Measurements from ENCODE around the gene LKAAEAR1. TPM values are rescaled to one million over a fixed set of nuclear protein-coding genes. Genes with fewer than 3 reads are reported as not detected.

Gene LKAAEAR1
- total RNA-seq, 3 donors from 2014 or later (not counting 1 experiment from before 2014, with no cell fraction given): not detected

DNA sequence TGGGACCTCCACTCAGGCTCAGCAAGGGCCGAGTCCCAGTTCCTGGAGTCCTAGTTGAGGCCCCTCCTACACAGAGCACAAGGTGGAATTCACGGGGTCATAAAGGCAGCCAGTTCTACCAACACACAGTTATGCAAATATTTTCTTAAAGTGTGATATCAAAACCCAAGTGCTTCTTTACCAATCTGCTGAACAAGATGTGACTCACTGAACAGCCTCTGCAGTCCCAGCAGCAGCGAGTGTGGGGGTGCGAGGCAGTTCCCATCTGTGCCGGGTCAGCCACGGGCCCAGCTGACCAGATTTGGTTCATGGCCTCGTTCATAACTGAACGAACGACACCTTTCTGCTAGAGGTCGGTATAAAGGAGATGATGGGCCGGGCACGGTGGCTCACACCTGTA is 25.7 kb downstream of the LKAAEAR1 start:
- no peak for ATAC-seq
- no peak overlapping the region for H3K27ac ChIP-seq (ENCODE audit: low read length)
- intact Hi-C loops (cut with micrococcal nuclease): no loop called here
- WGBS (ENCODE audit: insufficient coverage): 77% methylated on average over 12 of the region's 12 CpGs
- TF ChIP-seq, protein P1, sequence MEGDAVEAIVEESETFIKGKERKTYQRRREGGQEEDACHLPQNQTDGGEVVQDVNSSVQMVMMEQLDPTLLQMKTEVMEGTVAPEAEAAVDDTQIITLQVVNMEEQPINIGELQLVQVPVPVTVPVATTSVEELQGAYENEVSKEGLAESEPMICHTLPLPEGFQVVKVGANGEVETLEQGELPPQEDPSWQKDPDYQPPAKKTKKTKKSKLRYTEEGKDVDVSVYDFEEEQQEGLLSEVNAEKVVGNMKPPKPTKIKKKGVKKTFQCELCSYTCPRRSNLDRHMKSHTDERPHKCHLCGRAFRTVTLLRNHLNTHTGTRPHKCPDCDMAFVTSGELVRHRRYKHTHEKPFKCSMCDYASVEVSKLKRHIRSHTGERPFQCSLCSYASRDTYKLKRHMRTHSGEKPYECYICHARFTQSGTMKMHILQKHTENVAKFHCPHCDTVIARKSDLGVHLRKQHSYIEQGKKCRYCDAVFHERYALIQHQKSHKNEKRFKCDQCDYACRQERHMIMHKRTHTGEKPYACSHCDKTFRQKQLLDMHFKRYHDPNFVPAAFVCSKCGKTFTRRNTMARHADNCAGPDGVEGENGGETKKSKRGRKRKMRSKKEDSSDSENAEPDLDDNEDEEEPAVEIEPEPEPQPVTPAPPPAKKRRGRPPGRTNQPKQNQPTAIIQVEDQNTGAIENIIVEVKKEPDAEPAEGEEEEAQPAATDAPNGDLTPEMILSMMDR (IDR thresholded peaks at IDR 0.05): no peak
- H3K9me3 Mint-ChIP-seq: no peaks in the 10 kb centered on the region
- no peaks in the 10 kb centered on the region for H3K9me3 ChIP-seq (ENCODE audit: control insufficient read depth, insufficient read depth, low read length)
- H3K4me1 Mint-ChIP-seq: peaks cover 9 to 28% of the 10 kb centered on the region in 2 donors
- no peaks in the 10 kb centered on the region for H3K36me3 Mint-ChIP-seq
- H3K4me1 ChIP-seq (ENCODE audit: control insufficient read depth, insufficient read depth, low read length): peaks cover 30% of the 10 kb centered on the region
- H3K27me3 ChIP-seq (ENCODE audit: control insufficient read depth, insufficient read depth, low read length): peaks cover 3% of the 10 kb centered on the region
- no peak overlapping the region for H3K4me3 Mint-ChIP-seq
- no peaks in the 10 kb centered on the region for H3K36me3 ChIP-seq (ENCODE audit: control insufficient read depth, insufficient read depth, low read length)
- H3K4me3 ChIP-seq (ENCODE audit: low read length): no peak overlapping the region
- no peak for DNase-seq
- H3K27me3 Mint-ChIP-seq (ENCODE audit: low read depth in 2 of 2): peaks cover 0 to 10% of the 10 kb centered on the region in 2 donors
- no peak overlapping the region for H3K27ac Mint-ChIP-seq

DNA sequence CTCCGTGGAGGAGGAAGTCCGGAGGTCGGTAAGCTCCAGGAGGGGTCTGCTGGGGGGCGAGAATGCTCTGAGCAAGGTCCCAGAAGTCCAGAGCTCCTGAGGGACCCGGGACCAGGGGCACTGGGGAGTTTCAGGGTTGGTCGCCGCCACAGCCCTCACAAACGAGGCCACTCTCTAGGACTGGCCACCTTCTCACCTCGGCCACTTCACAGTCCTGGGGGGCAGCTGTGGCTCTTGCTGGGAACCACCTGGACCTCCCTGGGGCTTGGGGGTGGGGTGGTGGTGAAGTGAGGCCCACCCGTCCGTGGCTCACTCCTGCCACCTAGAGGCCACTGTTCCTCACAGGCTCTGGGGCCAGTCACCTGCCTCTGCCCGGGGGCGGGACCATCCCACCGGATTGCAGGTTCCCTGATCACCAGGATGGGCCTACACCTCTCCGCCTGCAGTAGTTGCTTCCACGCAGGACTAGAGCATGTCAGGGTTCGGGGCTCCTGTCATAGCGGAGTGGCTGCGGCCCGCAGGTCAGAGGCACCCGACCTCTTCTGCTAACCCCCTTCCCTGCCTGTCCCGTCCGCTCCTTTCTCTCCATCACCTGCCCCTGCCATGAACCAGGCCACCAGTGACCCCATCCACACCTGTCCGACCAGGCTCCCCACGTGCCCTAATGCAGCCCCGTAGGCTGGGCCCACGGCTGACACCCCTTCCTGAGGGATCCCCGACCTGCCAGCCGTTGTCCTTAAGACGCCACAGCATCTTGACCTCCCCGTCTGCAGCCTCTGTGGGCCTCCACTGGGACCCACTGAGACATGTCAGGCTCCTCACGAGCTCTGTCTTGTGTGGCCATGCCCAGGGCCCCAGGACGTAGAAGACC is 26.3 kb downstream of the LKAAEAR1 start:
- Histone ChIP-seq H3K27me3 (ENCODE audit: control insufficient read depth, insufficient read depth, low read length) (peaks cover 3% of the 10 kb centered on the region), H3K4me3 (ENCODE audit: low read length) (no peak overlapping the region), H3K9me3 (ENCODE audit: control insufficient read depth, insufficient read depth, low read length) (no peaks in the 10 kb centered on the region), H3K4me1 (ENCODE audit: control insufficient read depth, insufficient read depth, low read length) (peaks cover 25% of the 10 kb centered on the region), H3K27ac (ENCODE audit: low read length) (no peak overlapping the region), H3K36me3 (ENCODE audit: control insufficient read depth, insufficient read depth, low read length) (no peaks in the 10 kb centered on the region)
- DNase-seq: peak; percentile 75 to 87
- peaks cover 0 to 16% of the 10 kb centered on the region in 2 donors for H3K27me3 Mint-ChIP-seq (ENCODE audit: low read depth in 2 of 2)
- TF ChIP-seq, protein P1 (IDR thresholded peaks at IDR 0.05): peak; percentile 83
- ATAC-seq: peak; percentile 83 to 88 (median 83)
- 39% methylated on average over 33 of the region's 33 CpGs for WGBS (ENCODE audit: insufficient coverage)
- peak overlapping the region; percentile 58 for H3K4me3 Mint-ChIP-seq
- H3K27ac Mint-ChIP-seq: peak overlapping the region in 1 of 2 donors; percentile 65
- peaks cover 9 to 25% of the 10 kb centered on the region in 2 donors for H3K4me1 Mint-ChIP-seq
- H3K36me3 Mint-ChIP-seq: no peaks in the 10 kb centered on the region
- no peaks in the 10 kb centered on the region for H3K9me3 Mint-ChIP-seq
- intact Hi-C loops (cut with micrococcal nuclease): loop anchor here (1.0 kb wide), 1 partner anchor 19 kb away; no protein-coding TSS in a partner anchor

DNA sequence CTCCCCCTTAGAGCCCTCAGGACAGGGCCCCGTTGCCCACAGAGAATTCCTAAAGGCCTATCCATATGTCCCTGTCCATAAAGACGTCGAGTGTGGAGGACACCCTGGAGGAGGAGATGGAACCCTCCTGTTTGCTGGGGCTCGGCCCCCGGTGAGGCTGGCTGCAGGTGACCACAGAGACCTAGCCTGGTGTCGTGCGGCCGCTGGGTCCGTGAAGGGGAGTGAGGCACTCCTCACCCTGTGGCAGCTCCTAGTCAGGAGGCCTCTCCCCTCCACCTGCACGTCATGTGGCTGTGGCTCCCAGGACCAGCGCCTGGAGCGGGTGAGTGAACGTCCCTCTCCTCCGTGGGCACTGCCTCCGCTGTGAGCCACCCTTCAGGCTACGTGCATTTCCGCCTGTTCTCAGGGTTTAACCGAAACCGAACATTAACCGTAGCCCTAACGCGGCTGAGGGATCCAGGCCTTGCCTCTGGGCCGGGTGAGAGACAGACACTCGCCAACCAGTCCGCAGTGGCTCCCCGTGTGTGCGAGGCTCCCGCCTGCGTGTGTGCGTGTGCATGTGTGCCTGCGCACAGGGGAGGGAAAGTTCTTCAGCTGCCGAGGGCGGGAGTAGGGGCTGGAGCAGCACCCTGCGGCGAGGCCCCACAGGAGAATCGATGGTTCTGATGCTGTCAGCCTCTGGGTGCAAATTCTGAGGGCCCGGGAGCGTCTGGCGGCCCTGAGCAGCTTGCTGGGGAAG is 27.1 kb downstream of the LKAAEAR1 start:
- Mint-ChIP-seq H3K27me3 (ENCODE audit: low read depth in 2 of 2) (peaks cover 0 to 16% of the 10 kb centered on the region in 2 donors), H3K9me3 (no peaks in the 10 kb centered on the region), H3K4me3 (peak overlapping the region; percentile 58), H3K27ac (peak overlapping the region in 1 of 2 donors; percentile 65), H3K4me1 (peaks cover 9 to 22% of the 10 kb centered on the region in 2 donors), H3K36me3 (no peaks in the 10 kb centered on the region)
- Histone ChIP-seq H3K27me3 (ENCODE audit: control insufficient read depth, insufficient read depth, low read length) (peaks cover 9% of the 10 kb centered on the region), H3K36me3 (ENCODE audit: control insufficient read depth, insufficient read depth, low read length) (no peaks in the 10 kb centered on the region), H3K4me3 (ENCODE audit: low read length) (no peak overlapping the region), H3K27ac (ENCODE audit: low read length) (no peak overlapping the region), H3K4me1 (ENCODE audit: control insufficient read depth, insufficient read depth, low read length) (peaks cover 17% of the 10 kb centered on the region), H3K9me3 (ENCODE audit: control insufficient read depth, insufficient read depth, low read length) (no peaks in the 10 kb centered on the region)
- intact Hi-C loops (cut with micrococcal nuclease): loop anchor here (1.0 kb wide), 1 partner anchor 18 kb away; no protein-coding TSS in a partner anchor
- TF ChIP-seq, protein P1 (IDR thresholded peaks at IDR 0.05): no peak
- DNase-seq (peak in 1 of 2 donors; percentile 48), ATAC-seq (peak; percentile 62 to 67 (median 66))
- 59% methylated on average over 38 of the region's 39 CpGs for WGBS (ENCODE audit: insufficient coverage)

All from natural killer cell (primary cell).